HG03565 (cell line): Measurements from ENCODE around the gene RAB5B.
"Not testable (repeated sequence)": the region's sequence is repeated elsewhere in the genome, so short reads cannot be mapped to it uniquely, and the experiment has no call there.

Source experiments
- ATAC-seq: cut with Tn5 transposase; IDR thresholded peaks from one replicate; pipeline ENCODE4 v1.9.1; 2021; ENCODE audit warnings: mild to moderate bottlenecking, moderate library complexity; ENCODE audit not compliant: unreplicated experiment

Gene RAB5B

DNA sequence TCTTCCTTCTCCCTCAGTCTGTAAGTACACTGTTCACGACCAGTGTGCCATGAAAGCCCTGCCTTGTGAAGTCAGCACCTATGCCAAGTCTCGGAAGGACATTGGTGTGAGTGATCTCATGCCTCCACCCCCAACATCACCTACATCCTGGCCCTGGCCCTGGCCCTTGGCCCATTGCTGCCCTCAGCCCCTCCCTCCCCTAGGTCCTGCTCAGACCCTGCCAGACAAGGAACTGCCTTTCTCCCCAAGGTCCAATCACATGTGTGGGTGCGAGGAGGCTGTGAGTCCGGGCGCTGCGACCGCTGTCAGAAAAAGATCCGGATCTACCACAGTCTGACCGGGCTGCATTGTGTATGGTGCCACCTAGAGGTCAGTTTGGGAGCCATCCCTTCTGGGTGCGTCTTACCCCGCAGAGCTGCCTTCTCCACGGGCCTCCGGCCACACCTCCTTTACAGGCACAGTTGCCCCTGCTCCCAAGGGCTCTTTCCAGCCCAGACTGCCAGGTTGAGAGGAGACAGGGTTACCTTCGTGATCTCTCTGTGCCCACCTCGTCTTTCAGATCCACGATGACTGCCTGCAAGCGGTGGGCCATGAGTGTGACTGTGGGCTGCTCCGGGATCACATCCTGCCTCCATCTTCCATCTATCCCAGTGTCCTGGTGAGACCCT, 33.7 kb upstream of the RAB5B start:
- peak; percentile 81 for ATAC-seq

DNA sequence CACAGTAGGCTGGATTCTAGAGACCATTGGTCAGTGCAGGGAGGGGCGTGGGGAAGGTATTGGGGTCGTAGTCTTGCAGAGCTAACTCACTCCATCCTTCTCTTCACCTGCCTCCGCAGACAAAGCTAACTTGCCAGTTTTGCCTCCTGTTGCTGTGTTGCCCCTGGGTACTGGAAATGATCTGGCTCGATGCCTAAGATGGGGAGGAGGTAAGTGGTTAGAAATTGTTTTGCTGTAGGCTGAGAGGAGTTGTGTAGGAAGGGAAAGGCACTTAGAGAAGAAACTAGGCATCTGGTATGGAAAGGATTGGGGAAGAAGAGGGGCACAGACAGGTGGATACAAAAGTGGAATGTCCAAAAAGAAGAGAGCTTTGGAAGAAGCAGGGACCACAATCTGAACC, 31.8 kb upstream of the RAB5B start:
- no peak for ATAC-seq

DNA sequence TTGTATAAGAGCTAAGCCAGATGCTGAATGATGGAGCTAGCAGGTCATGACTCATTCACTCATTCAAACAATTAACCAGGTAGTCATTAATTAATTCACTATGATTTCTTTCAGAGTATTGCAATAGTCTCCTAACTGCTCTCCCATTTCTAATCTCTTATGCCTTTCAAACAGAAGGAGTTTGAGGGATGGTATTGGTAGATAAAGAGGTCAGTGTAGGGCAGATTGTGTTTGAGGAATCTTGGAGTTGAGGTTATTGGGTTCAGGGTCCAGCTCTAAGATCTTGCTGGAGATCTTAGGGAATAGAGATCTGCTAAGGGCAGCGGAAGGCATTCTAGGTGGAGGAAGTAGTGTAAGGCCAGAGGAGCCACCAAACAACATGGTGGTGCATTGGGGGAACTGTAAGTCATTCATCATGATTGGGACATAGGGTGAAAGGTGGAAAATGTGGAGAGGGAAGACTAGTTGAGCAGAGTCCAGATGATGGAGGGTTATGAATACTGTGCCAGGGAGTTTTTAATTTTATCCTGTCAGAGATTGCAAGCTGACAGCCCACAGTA, 31.2 kb upstream of the RAB5B start:
- ATAC-seq: no peak

DNA sequence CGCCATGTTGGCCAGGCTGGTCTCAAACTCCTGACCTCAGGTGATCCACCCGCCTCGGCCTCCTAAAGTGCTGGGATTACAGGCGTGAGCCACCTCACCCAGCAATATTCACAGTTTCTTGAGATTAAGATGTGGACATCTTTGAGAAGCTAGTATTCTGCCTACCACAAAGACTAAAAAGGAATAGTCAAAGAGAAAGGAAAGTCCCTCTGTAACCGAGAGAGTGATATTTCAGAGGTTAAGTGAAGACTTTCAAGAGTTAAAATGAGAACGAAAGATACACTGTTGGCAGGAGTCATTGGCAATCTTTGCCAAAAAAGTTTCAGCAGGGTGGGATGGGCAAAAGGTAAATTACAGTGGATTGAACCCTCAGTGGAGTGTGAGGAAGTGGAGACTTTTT, 27.3 kb upstream of the RAB5B start:
- ATAC-seq: no peak

DNA sequence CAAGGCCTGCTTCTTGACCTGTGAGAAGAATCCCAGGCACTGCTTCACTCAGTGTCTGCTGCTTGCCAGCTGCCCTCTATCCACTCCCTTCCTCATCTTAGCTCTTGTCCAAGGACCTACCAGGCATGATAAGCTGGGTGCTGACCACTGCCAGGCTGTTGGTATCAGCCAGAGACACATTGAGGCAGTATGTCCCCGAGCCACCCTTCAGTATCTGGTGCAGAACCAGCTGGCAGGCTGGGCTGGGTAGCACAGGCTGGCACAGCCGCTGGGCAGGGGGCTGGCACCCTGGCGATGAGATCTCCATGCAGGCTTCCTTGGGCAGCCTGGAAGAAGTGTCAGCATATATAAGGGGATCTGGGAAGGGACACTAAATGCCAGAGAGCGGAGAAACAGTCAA, 18.5 kb upstream of the RAB5B start:
- ATAC-seq: no peak

DNA sequence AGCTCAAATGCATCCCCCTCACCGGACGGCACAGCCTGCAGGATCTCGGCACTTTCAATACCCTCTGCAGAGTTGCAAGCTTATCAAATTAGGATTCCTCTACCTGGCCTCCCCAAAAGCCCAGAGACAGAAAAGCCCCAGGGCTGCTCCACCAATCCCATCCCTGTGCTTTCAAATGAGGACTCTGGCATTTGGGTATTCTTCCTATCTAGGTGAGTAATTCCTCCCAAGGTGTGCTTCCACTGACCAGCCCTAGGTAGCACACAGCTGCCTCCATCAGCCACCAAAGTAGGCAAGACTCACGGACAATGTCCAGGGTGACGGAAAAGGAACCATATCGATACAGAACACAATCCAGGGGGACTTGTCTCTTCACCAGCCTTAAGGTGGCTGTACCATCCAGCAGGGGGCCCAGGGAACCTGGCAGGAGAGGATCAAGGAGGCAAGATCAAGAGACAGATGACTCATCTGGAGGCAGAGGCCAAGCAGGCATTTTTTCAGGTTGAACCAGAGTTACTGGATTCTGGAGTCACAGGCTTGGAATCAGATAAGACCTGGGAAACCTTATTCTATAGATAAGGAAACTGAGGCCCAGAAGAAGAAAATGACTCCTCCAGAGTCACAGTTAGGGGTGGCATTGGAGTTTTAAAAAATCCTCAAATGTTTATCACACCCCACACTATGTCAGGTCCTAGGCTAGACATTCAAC, 17.9 kb upstream of the RAB5B start:
- ATAC-seq: no peak

DNA sequence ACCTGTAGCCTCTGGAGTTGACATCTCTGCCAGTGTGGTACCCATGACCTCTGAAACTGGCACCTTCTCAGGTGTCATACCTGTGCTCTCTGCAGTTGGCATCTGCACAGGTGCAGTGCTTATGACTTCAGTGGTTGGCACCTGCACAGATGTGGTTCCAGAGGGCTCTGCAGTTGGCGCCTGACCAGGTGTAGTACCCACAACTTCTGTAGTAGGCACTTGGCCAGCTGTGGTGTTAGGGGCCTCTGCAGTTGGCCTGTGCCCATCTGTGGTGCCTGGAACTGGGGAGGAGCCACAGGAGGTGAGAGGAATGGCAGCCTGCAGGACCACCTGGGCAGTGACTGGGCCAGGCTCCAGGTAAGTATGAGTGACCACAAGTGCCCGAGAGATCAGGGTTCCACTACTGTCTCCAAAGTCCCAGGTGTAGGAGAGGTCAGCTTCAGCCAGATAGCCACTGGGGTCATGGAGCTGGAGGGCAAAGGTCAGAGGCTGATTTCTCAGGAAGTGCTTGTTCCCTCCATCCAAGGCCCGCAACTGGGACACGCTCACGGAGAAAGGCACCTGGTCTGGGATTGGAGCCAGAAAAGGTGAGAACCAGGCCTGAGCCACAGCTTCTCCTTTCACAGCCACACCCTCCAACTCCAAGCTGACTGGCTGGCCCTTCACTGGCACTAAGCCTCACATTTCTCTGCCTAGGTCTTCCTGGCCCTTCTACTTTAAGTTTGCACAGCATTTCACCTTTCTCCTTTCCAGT, 16.6 kb upstream of the RAB5B start:
- no peak for ATAC-seq

DNA sequence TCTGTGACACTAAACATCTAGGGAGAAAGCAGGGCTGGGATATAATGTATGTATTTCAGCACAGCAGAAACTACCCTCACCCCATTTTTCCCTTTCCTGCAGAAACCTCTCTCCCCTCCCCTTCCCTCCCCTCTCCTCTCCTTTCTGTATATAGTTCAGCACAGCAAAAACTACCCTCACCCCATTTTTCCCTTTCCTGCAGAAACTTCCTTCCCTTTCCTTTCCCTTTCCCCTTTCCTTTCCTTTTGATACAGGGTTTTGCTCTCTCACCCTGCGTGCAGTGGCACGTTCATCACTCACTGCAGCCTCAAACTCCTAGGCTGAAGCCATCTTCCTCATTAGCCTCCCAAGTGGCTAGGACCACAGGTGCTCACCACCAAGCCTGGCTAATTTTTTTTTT, 10.1 kb upstream of the RAB5B start:
- ATAC-seq: no peak

DNA sequence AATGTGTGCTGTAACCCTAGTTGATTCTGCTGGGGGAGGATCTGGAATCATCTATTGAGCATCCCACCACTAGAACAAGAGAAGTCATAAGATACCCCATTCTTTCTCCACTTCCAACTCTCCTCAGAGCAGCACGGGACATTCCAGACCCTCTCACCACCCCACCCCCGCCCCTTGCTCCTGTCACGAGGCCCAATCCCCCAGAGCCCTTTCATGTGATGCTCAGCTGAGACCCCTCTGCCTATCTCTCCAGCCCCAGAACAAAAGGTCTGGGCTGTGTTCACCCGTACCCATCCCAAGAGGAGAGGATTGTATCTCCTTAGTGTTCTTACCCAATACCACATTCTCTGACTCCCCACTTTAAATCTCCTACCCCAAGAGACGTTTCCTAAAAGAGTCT, 8.6 kb upstream of the RAB5B start:
- no peak for ATAC-seq

DNA sequence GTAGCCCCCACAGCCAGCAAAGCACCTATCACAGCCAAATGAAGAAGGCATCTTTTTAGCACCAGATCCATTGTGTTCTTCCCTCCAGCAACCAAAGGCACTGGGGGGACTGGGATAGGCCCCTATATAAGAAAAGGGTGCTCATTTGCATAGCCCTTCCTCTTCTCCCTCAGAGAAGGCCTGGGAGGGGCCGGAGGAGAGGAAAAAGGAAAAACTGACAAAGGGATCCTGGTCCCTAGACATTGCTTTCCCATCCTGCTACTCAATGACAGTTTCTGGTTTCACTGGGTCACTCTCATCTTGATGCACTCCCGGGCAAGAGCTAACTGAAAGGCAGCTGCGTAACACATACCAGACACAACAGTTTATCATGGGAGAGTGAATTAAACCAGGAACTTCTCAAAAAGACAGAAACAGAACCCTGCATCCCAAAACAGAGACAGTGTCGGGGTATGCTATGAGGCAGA, 7.9 kb upstream of the RAB5B start, which contains the start of gene PMEL:
PMEL (minus strand) TSS at position 102 of the 467 bp plus-strand sequence; CDS start at position 71, 31 bp downstream.
- no peak for ATAC-seq

DNA sequence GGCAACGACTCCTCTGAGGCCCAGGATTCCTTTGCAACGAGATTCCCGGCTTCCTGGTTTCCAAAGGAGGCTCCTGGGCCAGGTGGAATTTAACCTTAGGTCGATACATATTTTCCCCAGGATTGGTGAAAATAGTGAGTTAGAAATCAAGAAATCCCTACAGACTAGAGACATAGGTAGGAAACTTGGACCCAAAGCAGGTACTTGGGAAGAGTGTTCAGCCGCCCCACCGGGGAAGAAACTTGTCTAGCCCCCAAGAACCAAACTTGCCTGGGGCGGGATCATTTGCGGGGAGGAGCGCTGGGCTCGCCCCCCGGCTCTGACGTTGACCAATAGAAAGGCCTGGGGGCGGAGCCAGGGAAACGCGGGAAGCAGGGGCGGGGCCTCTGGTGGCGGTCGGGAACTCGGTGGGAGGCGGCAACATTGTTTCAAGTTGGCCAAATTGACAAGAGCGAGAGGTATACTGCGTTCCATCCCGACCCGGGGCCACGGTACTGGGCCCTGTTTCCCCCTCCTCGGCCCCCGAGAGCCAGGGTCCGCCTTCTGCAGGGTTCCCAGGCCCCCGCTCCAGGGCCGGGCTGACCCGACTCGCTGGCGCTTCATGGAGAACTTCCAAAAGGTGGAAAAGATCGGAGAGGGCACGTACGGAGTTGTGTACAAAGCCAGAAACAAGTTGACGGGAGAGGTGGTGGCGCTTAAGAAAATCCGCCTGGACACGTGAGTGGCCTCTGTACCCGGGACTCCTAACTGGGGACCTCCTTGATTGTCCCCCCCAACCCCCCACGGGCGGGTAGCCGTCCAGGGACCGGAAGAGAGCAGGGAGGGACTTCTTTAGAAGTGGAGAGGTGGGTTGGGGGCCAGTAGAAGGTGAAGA, 7.2 kb upstream of the RAB5B start, which contains the start of gene CDK2:
CDK2 (plus strand) TSS at position 423 of the 874 bp plus-strand sequence; CDS start at position 602, 179 bp downstream.
- peak; percentile 75 for ATAC-seq

DNA sequence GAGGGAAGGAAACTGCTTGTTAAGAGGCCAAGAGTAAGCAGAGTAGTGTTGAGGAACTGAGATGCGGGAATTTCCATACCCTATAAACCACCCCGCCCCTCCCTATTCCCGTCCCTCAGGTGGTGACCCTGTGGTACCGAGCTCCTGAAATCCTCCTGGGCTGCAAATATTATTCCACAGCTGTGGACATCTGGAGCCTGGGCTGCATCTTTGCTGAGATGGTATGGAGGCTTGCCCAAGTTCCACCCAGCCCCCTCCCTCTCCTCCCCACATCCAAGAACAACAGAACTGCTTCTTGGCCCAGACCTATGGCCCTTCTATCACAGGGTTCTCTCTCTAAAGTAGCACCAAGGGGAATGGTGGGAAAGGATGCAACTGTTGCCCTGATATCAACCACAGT, 4.5 kb upstream of the RAB5B start:
- no peak for ATAC-seq

DNA sequence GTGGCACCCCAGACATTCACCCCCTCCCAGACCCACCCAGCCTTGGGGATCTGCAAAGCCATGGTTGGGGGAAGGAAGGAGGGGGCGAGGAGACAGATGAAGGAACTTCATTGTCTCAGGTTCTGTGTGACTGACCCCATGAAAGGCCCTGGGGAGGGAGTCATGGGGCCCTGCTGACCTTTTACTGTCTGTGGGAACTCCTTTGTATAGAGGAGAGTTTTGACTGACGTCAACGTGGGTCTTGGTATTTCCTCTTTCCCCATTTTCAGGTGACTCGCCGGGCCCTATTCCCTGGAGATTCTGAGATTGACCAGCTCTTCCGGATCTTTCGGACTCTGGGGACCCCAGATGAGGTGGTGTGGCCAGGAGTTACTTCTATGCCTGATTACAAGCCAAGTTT, 3.1 kb upstream of the RAB5B start:
- ATAC-seq: no peak

DNA sequence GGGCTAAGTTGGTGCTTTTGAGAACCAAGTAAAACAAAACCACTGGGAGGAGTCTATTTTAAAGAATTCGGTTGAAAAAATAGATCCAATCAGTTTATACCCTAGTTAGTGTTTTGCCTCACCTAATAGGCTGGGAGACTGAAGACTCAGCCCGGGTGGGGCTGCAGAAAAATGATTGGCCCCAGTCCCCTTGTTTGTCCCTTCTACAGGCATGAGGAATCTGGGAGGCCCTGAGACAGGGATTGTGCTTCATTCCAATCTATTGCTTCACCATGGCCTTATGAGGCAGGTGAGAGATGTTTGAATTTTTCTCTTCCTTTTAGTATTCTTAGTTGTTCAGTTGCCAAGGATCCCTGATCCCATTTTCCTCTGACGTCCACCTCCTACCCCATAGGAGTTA, 1.8 kb upstream of the RAB5B start:
- ATAC-seq: no peak

DNA sequence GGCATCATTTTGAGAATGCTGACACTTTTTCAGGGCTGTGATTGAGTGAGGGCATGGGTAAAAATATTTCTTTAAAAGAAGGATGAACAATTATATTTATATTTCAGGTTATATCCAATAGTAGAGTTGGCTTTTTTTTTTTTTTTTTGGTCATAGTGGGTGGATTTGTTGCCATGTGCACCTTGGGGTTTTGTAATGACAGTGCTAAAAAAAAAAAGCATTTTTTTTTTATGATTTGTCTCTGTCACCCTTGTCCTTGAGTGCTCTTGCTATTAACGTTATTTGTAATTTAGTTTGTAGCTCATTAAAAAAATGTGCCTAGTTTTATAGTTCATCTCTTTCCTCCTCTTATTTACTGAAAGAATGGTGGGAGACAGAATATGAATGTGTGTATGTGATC, 1.4 kb upstream of the RAB5B start:
- no peak for ATAC-seq

DNA sequence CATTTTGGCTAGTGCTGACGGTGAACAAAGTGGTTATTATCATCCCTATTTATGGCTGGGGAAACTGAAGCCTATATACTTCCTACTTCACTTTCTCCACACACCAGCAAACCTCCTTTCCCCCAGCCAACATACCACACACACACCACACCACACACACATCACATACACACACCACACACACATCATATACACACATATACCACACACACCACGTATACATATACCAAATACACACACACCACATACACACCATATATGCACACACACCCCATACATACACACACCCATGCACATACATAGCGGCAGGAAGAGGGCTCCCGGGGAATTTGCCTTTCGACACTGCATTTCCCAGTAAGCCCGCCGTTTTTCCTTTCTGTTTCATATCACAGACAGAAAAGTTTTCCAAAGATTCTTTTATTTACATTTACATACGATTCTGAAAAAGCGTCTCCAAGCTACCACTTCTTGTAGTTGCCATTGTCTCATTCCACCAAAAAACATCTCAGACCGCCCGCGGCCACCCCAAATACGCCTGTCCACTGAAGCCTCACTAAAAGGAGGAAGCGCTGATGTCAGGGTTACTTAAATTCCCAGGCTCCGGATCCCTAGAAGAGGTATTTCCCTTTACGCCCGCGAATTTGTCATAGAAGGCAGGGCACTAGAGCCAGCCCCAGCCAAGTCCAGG, 823 bp upstream of the RAB5B start:
- no peak for ATAC-seq

DNA sequence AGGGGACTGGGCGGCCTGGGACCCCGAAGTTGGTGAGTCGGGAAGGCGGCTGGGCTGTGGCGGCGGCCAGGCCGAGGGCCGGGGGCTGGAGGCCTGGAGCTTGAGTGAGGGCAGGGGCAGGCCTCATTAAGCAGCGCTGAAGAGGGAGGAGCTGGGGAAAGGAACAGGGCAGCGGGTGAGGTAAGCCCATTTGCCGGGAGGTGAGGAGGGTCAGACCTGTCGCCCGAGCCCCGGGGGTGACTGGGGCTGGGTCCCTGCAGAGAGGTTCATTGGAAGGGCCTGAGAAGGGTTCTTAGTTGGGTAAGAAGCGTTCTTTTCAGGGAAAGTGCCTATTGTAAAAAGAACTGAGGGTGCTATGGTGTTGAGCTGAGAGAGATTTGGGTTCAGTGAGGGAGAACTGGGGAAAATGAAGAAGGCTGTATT, 441 bp downstream of the RAB5B start:
- no peak for ATAC-seq

DNA sequence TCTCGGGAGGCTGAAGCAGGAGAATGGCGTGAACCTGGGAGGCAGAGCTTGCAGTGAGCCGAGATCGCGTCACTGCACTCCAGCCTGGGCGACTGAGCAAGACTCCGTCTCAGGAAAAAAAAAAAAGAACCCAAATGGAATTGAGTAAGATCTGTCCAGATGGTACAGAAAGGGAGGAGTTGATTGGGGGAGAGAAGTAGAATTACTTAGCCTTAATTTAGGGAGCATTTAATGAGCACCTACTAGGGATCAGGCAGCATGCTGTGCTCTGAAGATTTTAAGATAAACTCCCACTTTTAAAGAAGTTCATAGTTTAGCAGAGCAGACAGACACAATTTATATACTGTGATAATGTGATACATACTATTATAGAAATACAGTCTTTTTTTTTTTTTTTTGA, 4.5 kb downstream of the RAB5B start:
- ATAC-seq: no peak

DNA sequence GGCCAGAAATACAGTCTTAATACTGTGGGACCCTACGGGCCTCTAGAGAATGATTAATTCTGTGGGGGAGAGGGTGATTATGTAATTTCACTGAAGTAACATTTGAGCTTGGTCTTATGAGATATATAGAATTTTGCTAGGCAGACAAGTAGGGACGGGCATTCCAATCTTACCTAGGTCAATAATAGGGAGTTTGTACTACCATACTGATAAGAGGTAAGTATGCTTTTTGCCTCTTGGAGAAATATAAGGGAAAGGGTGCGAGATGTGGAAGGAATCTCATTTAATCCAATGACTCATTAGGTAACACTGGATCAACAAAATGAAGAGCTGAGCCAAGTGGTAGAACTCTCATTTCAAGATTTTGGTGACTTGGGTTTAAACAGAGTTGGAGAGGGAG, 5.2 kb downstream of the RAB5B start:
- ATAC-seq: no peak

DNA sequence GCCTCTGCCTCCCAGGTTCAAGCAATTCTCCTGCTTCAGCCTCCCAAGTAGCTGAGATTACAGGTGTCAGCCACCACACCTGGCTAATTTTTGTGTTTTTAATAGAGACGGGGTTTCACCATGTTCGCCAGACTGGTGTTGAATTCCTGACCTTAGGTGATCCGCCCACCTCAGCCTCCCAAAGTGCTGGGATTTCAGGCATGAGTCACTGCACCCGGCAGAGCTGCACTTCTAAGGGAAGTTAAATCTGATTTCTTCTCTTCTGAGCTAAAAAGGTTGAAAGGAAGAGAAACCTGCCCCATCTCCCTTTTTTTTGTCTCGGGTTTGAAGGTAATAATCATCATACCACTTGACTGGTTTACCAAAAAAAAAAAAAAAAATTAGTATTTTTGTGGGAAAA, 8.0 kb downstream of the RAB5B start:
- ATAC-seq: not testable (repeated sequence)
